Stimulated activated CD4-positive, alpha-beta T cell treated with anti-CD3 and anti-CD28 coated beads, Interleukin-15, amount 100 ng/mL, for 1 hour (primary cell): Measurements from ENCODE around the gene RALGPS2.

Experiments
- DNase-seq, 2 donors: peaks; one replicate each; pipeline ENCODE4 v3.0.0-alpha.2; 2020; ENCODE audit warnings: low read depth in 1 of 2, low spot score in 1 of 2

The RALGPS2 gene

DNA sequence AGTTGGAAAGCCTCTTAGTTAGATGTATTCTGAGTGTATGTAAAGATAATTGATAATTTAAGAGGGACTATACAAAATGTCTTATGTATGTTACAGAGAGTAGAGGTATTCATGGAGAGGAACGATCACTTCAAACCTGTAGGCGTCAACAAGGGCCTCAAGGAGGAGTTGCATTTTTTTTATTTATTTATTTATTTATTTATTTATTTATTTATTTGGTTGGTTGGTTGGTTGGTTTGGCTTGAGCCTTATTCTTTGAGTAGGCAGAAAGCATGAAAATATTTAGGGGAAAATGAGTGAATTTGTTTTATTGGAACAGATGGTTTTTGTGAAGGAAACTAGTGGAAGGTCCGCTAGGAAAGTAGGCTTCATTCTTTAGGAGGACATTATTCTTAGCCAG is 137.4 kb downstream of the RALGPS2 start:
- DNase-seq: no peak

GRCh38 chr1:178862864-178863263 is 137.8 kb downstream of the RALGPS2 start:
- DNase-seq: no peak

DNA sequence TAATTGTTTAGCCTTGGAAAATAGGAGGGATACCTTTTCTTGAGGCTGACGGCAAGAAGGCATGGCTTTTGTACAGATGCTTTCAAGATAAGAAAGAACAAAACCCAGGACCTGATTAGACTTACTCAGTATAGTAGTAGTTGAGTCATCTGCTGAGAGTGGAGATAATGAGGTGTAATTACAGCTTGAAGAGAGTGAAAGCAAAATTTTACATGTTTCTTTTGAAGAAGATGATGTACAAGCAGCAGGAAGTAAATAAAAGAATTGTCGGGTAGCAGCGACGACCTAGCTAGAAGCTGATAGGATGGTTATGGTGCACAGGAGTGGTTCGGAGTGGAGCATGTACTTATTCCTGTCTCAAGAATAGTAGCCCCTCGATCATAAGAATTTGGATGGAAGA is 139.3 kb downstream of the RALGPS2 start:
- no peak for DNase-seq

GRCh38 chr1:178867670-178868069 is 142.6 kb downstream of the RALGPS2 start:
- no peak for DNase-seq

DNA sequence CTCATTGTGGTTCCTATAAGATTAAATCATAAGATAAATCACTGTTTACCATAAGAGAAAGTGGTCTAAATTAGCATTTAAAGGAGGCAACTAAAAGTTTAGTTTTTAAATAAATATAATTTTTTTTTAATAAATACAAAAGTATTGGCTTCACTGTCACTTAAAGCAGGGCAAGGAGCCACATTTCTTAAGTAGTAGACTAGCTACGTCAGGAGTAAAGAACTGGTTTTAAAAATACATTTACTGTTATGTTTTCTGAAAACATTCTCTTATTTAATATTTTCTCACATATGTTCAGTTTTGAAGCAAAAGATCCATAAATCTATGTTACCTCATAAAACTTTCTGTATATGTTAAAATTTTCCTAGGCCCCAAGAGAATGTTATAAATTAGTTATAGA is 143.7 kb downstream of the RALGPS2 start:
- DNase-seq: no peak

DNA sequence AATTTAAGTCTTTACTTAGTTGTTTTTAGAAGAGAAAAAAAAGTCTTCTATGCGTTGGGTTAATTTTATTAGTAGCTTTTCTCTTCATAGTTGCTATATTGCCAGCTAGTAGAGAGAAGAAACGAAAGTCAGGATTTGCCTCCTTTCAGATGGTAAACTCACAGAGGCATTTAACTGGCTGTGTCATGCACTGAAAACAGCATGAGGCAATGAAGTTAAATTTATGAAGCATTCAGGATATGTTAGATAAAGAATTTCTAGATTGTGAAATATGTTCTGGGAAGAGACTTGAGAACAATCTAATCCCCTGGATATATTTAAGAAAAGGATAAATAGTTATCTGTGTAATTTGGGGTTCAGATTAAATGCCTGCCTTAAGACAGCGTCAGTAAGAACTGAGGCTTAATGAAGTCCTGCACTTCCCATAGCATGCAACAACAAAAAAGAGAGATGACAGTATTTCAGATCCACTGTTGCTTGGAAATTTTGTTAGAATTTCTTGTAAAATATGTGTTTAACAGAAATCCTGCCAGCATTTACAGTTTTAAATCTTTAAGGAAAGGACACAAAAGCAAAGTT is 144.2 kb downstream of the RALGPS2 start:
- no peak for DNase-seq

- no peak for DNase-seq
These were observed 145.2 kb downstream of the RALGPS2 start for GRCh38 chr1:178870221-178870620.

- DNase-seq: no peak
These were observed 145.9 kb downstream of the RALGPS2 start, which contains the start of gene ANGPTL1 for GRCh38 chr1:178870944-178871343. Gene ANGPTL1, minus strand, starts transcription at chr1:178871077. Its CDS starts 5,301 bp downstream, at chr1:178865776.

- no peak for DNase-seq
These were observed 146.7 kb downstream of the RALGPS2 start for GRCh38 chr1:178871551-178872320.

DNA sequence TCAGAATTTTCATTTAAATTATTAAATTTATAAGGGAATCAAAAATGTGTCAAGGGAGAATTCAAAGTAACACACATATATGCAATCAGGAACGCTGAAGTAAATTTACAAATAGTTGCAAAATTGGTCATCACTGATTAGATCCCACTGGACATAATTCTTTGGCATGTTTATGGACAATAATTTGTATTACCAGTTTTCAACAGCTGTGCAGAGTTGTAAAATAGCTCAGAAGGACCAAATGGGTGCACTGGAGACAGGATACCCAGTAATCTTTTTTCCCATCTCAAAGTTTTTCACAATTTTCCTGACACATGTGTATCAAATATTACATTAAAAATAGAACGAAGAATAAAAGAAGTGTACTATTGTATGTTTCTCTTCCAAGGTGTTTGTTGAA is 149.9 kb downstream of the RALGPS2 start:
- no peak for DNase-seq

- no peak for DNase-seq
These were observed 150.9 kb downstream of the RALGPS2 start for GRCh38 chr1:178875936-178876335.

GRCh38 chr1:178877896-178878295 is 152.9 kb downstream of the RALGPS2 start:
- no peak for DNase-seq

- DNase-seq: no peak
These were observed 156.9 kb downstream of the RALGPS2 start for GRCh38 chr1:178881950-178882349.

DNA sequence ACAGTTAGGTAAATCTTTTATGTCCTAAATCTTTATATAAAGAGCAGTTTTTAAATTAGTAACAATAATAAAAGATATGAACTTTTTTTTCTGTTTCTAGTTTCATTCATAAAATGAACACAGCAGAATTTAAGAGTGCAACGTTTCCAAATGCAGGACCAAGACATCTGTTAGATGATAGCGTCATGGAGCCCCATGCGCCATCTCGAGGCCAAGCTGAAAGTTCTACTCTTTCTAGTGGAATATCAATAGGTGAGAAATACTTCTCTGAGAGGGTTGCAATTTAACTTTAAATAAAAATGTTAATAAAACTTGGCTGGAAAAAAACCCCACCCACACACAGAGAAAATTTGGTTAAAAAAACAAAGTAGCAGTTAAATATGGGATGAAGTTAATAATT is 160.8 kb downstream of the RALGPS2 start:
- no peak for DNase-seq

DNA sequence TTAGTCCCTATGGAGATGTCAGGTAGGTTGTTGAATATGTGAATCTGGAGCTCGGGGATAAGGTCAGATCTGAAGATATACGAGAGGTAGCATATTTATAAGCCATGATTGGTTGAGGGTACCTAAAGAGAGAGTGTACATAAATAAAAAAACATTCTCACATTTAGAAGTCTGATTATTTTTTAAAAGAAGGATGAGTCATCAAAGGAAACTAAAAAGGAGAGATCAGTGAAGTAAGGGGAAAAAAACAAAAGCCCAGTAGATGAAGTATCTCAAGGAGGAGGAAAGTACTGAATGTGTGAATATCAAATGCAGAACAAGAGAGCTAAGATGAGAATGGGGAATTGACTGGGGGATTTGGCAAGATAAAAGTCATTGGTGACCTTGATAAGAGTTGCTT is 161.5 kb downstream of the RALGPS2 start:
- no peak for DNase-seq

GRCh38 chr1:178895928-178896327 is 170.9 kb downstream of the RALGPS2 start:
- no peak for DNase-seq

GRCh38 chr1:178898401-178898800 is 173.4 kb downstream of the RALGPS2 start:
- no peak for DNase-seq

- no peak for DNase-seq
These were observed 174.4 kb downstream of the RALGPS2 start for GRCh38 chr1:178899402-178899801.

- no peak for DNase-seq
These were observed 176.6 kb downstream of the RALGPS2 start for GRCh38 chr1:178901482-178902125.

- DNase-seq: no peak
These were observed 183.3 kb downstream of the RALGPS2 start for GRCh38 chr1:178908358-178908757.

DNA sequence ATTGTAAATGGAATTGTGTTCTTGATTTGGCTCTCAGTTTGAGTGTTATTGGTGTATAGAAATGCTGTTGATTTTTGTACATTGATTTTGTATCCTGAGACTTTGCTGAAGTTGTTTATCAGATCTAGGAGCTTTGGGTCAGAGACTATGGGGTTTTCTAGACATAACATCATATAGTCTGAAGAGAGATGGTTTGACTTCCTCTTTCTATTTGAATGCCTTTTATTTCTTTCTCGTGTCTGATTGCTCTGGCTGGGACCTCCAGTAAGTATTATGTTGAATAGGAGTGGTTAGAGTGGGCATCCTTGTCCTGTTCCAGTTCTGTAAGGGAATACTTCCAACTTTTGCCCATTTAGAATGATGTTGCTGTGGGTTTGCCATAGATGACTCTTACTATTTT is 185.0 kb downstream of the RALGPS2 start:
- DNase-seq: no peak

GRCh38 chr1:178912597-178912996 is 187.6 kb downstream of the RALGPS2 start:
- DNase-seq: no peak
